Measurements from ENCODE around the gene MAN1C1.
"Not testable (repeated sequence)": the region's sequence is repeated elsewhere in the genome, so short reads cannot be mapped to it uniquely, and the experiment has no call there.

The MAN1C1 gene

GRCh38 chr1:25636141-25636540 lies 19.6 kb downstream of the MAN1C1 start:
- DNase-seq: not testable (repeated sequence)

- DNase-seq: no peak
These were observed 24.2 kb downstream of the MAN1C1 start for GRCh38 chr1:25640646-25641328.

- no peak for DNase-seq
These were observed 24.7 kb downstream of the MAN1C1 start for GRCh38 chr1:25641329-25641725.

- no peak for DNase-seq
These were observed 25.5 kb downstream of the MAN1C1 start for GRCh38 chr1:25641931-25642573.

DNA sequence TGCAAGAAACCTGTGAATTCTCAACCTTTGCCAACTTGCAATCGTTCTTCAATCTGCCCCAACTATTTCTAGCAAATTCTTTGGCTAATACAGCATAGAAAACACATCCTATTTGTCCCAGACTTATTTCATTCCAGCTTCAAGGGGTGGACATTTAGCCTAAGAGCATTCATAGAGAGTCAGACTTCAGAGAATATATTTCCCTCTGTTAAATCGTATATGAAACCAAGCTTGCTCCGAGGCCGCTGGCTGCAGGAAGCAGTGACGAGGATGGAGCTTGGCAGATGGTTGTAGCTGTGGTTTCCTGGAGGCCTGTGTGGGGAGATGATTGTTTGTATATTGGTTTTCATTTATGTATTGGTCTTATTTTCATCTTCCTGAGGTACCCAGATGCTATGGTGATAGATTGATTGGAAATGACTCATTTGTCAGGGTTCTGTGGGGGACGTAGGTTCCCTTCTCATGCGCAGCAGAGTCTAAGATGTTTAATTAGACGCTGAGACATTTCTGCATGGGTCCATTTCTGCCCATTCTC lies 26.1 kb downstream of the MAN1C1 start:
- DNase-seq: no peak

DNA sequence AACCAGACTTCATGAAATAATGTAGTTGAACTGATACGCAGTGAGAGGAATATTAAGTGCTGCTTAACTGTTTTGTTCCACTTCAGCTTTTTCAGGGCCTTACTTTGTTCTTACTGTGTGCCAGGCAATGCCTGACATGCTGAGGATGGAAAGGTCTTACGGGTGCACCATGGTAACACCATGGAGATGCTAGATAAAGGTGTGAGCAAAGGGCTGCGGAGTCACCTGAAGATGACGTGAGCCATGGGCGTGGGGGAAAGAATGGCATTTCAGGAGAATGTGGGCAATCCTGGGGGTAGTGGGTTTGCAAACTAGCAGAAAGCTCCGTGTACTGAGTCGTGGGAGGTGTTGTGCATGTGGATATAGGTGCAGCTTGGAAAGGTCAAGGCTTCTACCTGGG lies 27.3 kb downstream of the MAN1C1 start:
- no peak for DNase-seq

DNA sequence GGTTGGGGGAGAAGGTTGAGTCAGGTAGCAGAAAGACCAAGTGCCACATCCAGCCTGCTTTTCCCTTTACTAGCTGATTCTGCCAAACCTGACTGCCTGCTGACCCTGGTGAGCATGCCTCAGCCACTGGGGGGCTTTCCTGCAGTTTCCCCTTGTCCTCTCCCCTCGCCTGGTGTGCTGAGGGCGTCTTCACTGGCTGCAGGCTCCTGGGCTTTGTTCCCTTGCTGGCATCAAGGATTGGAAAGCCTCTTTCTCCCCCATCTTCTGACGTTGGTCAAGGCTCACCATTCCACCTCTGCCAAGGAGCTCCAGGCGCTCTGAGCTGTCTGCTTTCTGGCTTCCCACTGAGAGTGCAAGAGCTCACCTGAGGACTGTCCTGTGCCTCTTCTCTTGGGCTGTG lies 28.4 kb downstream of the MAN1C1 start:
- no peak for DNase-seq

DNA sequence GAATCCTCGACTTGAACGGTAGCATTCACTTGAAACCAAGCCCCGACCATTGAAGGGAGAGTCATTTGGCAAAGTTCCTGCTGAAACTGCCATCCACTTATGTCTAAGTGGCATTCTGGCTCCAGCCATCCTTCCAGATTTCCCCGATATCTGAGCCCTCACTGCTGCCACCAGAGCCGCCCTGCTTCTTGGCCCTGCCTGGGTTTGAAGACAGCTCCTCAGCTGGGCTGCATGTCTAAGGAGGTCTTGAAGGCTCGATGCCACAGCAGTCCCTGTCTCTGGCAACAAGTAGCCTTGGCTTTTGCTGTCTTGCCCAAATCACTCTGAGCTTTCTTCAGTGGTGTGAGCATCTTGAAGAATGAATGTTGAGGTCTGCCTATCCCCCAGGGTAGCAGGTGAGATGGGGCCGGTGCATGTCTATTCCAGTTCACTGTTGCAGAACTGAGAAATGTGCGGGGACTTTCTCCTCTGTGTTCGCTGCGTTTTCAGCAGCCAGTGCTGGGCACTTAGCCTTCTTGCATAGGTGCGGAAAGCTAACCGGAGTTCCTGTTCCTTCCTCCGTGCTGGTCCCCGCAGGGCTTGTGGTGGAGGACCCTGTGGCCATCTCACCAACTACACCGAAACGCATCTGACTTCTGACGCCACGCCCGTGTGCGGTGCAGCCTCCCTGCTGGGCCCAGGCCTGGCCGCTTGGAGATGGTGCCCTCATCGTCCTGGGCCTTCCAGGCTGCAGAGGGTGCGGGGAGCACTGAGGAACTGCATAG lies 29.2 kb downstream of the MAN1C1 start:
- DNase-seq: no peak

DNA sequence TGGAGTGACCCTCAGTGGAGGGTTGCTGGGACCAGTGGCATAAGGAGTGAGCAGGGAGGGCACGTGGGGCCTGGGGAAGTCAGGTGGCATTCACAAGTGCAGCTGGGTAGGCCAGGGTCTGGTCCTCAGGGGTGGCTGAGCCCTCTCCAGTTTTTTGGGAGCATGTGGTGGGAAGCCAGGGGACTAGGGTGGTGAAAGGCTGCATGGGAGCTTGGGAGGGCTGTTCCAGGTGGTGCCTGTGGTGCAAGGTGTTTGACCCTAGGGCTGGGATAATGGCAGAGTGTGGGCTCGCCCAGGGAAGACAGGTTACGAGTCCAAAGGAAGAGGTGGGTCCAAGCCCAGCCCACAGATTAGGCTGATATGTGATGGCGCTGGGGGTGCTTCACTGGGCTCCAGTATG lies 30.5 kb downstream of the MAN1C1 start:
- DNase-seq: no peak

DNA sequence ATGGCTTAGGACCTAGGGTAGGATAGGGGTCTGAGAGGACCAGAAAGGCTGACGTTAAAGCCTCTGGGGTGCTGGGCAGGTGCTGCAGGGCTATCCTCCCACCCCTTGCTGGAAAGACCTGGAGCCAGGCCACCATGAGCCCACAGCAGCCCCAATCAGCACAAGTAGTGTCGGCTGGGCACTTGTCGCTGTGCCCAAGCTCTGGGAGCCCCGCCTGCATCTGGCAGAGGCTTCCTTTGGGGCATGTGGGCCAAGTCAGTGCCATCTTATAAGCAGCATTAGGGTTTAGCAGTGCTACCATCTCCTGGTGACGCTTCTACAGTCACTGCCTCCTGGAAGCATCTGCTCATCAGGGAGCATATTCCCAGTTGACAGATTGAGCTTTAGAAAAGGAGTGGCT lies 31.3 kb downstream of the MAN1C1 start:
- DNase-seq: no peak

DNA sequence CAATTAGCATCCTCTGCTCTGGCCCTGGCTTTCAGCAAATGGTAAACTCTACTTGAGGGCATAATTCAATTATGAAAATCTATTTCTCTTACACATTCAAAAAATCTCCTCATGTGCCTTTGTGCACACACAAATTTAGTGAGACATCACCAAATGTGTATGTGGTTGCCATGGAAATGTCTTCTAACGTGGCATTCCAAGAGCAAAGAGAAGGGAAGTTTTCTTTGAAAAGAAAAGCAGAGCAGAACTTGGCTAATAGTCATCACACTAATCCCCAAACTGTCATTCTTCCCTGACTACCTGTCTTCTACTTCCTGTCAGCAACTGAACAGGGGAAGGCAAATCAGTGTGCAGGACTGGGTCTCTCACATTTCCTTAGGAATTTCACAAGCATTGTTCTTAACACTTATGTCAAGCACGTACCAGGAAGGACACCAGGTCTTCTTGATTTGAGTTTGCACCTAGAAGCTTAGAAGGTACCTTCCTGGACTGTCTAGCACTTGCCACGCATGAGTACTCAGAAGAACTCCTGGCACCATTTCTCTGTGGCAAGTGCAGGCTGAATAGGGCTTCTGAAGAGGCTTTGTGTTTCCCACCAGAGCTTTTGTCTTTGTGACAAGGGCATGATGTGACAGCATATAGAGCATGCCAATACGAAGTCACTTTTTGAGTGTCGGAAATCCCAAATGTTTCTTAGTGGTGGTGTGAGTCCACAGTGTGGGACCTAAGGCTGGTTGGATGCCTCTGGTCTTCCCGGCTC lies 32.3 kb downstream of the MAN1C1 start:
- DNase-seq: no peak

DNA sequence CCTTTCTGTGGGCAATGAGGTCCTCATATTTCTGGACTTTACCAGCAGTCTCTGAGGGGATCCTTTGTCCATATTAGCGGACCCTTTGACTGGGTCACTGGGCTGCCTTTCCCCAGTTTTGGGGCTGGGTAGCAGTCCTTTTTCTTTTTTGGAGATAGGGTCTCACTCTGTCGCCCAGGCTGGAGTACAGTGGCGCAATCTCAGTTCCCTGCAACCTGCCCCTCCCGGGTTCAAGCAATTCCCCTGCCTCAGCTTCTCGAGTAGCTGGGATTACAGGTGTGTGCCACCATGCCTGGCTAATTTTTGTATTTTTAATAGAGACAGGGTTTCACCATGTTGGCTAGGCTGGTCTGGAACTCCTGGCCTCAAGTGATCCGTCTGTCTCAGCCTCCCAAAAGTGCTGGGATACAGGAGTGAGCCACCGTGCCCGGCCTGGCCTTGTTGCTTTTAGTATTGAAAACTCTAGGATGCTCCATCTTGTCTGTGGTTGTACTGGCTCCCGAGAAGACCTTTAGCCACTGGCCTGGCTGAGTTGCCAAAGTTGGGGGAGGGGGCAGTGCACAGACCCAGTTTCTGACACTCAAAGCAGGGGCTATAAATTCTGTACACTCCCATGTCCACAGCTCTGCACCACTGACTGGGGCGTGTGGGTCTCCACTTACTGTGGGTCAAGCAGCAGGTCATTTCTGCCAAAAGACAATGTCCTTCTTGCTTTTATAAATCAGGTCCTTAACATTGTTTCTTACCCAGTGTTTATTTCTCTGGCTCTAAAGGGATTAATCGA lies 33.1 kb downstream of the MAN1C1 start:
- no peak for DNase-seq

GRCh38 chr1:25650289-25650576 lies 33.6 kb downstream of the MAN1C1 start:
- DNase-seq: no peak

- DNase-seq: no peak
These were observed 34.5 kb downstream of the MAN1C1 start for GRCh38 chr1:25651036-25651640.

GRCh38 chr1:25651824-25652741 lies 35.5 kb downstream of the MAN1C1 start:
- DNase-seq: no peak

DNA sequence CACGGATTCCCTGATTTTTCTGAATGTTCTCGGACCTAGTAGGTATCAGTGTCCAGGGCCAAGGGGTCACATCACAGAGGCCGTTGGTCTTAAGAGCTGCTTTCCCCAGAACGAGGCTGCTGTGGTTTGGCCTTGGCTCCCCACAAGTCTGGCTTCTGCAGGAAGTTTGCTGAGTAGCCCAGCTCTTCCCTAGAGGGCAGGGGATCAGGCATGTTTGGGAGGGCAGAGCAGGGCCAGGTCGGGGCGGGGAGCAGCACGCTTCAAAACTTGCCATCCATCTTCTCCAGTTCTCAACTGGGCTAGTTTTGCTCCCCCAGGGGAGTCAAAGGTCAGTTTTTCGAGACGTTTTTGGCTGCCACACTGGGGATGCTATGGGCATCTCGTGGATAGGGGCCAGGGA lies 37.0 kb downstream of the MAN1C1 start:
- no peak for DNase-seq

DNA sequence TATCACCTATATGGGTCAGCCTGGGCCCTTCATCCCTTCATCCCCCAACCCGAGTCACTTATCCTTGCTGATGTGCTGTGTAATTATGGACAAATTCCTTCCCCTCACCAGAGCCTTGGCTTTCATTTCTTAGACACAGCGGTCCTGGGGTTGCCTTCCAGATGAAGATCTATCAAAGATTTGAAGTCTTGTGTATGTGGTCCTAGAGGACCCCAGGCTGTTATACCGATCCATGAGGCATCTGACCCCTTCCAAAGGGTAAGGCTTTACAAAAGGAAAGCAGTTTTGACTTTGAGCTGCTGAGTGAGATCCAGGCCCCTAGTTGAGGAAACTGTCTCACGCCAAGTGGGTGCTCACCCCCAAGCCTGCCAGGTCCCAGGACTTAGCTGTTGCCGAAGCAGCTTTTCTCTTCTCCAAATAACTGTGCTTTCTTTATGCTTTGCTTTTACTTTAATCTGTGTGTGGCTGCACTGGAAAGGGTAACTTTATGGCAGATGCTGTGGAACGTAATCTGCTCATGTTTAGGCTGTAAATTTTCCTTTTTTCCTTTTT lies 37.6 kb downstream of the MAN1C1 start:
- no peak for DNase-seq

GRCh38 chr1:25657121-25657882 lies 40.7 kb downstream of the MAN1C1 start:
- DNase-seq: no peak

DNA sequence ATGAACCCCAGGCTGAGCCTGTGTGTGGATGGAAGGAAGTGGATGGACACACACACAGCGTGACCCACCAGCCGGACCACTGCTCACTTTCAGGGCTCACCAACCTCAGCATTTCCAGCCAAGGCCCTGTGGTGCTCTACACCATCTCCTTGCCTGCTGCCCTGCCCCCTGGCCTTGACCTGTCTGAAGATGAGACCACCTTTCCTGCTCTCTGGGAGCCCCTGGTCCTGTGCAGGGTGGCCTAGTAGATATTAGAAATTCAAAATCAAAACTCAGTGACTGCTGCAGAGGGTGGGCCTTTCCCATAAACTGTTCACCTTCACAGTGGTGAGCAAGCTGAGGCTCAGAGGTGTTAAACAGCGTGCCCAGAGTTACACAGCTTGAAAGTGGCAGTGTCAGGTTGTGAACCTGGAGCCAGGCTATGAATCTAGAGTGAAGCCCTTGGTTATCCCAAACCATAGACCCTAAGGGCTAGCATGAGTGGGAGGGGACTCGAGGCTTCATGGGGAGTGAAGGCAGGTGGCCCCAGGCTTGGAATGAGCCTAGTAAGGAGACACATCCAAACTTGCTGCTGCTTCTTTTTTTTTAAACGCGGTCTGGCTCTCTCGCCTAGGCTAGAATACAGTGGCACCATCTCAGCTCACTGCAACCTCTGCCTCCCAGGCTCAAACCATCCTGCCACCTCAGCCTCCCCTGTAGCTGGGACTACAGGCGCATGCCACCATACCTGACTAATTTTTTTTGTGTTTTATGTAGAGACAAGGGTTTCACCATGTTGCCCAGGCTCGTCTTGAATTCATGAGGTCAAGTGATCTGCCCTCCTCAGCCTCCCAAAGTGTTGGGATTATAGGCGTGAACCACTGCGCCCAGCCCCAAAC lies 41.5 kb downstream of the MAN1C1 start:
- DNase-seq: no peak

Data from NCI-H1436 treated with DMSO at 0.1 percent for 48 hours (cell line).